Right lobe of liver (tissue), 6 donors: Measurements from ENCODE around the gene GPER1. TPM values are rescaled to one million over a fixed set of nuclear protein-coding genes. Genes with fewer than 3 reads are reported as not detected.

Experiments
- ATAC-seq, 4 donors: fragments of 200-7000 bp; cut with Tn5 transposase; one replicate each; pipeline ENCODE4 v1.9.1; 2020; ENCODE audit warnings: mild to moderate bottlenecking in 4 of 4, moderate library complexity in 4 of 4
- DNase-seq, 3 donors: peaks; one replicate each; pipeline ENCODE4 v3.0.0-alpha.2; 2020
- H3K27ac ChIP-seq, 3 donors: fragments of 200-600 bp; one replicate each; pipeline ENCODE4 v1.8.0; 2022
- H3K27me3 ChIP-seq, 2 donors: fragments of 200-600 bp; one replicate each; pipeline ENCODE4 v1.8.0; 2022
- H3K36me3 ChIP-seq, 4 donors: fragments of 200-600 bp; sonication (generic) in 1 of 4; one replicate each; pipeline versions ENCODE4 v1.5.1 to v1.8.0; 2017 to 2022; ENCODE audit warnings: control low read depth in 1 of 4
- H3K4me1 ChIP-seq, 4 donors: fragments of 200-600 bp; sonication (generic) in 1 of 4; one replicate each; pipeline versions ENCODE4 v1.5.1 to v1.8.0; 2017 to 2022; ENCODE audit warnings: control low read depth in 1 of 4
- H3K4me3 ChIP-seq, 3 donors: fragments of 200-600 bp; one replicate each; pipeline ENCODE4 v1.8.0; 2022
- H3K9me3 ChIP-seq, 4 donors: fragments of 200-600 bp; sonication (generic) in 1 of 4; one replicate each; pipeline versions ENCODE4 v1.5.1 to v1.8.0; 2017 to 2022; ENCODE audit warnings: control low read depth in 1 of 4
- CTCF ChIP-seq, 4 donors: fragments of 200-600 bp in 3 of 4; fragments of 450-650 bp in 1 of 4; IDR thresholded peaks; one replicate each; pipeline versions ENCODE4 v1.5.1 to v1.8.0; 2016 to 2022; ENCODE audit warnings: antibody characterized with exemption in 4 of 4, mild to moderate bottlenecking in 2 of 4
- POLR2A ChIP-seq: fragments of 450-650 bp; IDR thresholded peaks from one replicate; pipeline ENCODE4 v1.6.1; 2017; ENCODE audit warnings: antibody characterized with exemption, mild to moderate bottlenecking
- WGBS: methylation state at CpG from one replicate; pipeline ENCODE4 v1.1.6; 2018; ENCODE audit warnings: low coverage, low lambda C conversion rate; ENCODE audit not compliant: insufficient coverage; ENCODE audit errors: missing lambda C conversion rate; 5-methylcytosine and 5-hydroxymethylcytosine counted together
- intact Hi-C, 2 donors: fragments of 100-400 bp; cut with DNase I; formaldehyde crosslinking; loops; one replicate each; pipeline versions ENCODE4 v1.11.2 to v1.14.1; 2022
- total RNA-seq, 6 experiments: library from RNA; depleted of rRNA in 2 of 6; stranded (reverse); fragments of >200 nt in 2 of 6; fragmentation: NEBNext Ultra II Directional in 3 of 6; extraction: Animal tissue kit (Norgen Biotek cat#: 25700) in 3 of 6; gene quantifications; one replicate each; pipeline versions ENCODE4 v1.1.0 to v1.2.4, GENCODE V29; 2016 to 2023
- donor health status: DM: no; HTN: yes; CAD: no.
- donor health status: DM: no; HTN: no; CAD: no.
- donor health status: DM: no; HTN: no; CAD: no.
- donor health status: DM: no; HTN: yes; CAD: no.
- donor health status: DM: no; HTN: yes; CAD: no.

GPER1 gene
- total RNA-seq, 6 experiments from 2014 or later: 7.0 to 26.4 (median 11.9) TPM

- Histone ChIP-seq H3K4me3 (peak overlapping the region; percentile 30 to 57 (median 54)), H3K27me3 (no peaks in the 10 kb centered on the region), H3K4me1 (peaks cover 0 to 20% (median 9%) of the 10 kb centered on the region in 4 donors), H3K27ac (no peak overlapping the region), H3K9me3 (no peaks in the 10 kb centered on the region), H3K36me3 (peaks cover 0 to 3% (median 0%) of the 10 kb centered on the region in 4 donors)
- DNase-seq: peak; percentile 81 to 84 (median 82)
- ATAC-seq: peak; percentile 67 to 75 (median 72)
- TF ChIP-seq POLR2A: no peak
- TF ChIP-seq CTCF (IDR thresholded peaks at IDR 0.05): peak; percentile 89 to 99 (median 98)
- 3% methylated on average over 24 of the region's 45 CpGs for whole genome bisulfite sequencing
- intact Hi-C loops: loop anchor here in 1 of 2 donors (5.0 kb wide), 1 partner anchor 35 kb away; no protein-coding TSS in a partner anchor
These were observed 1.1 kb upstream of the GPER1 start for GRCh38 chr7:1086588-1087464.

DNA sequence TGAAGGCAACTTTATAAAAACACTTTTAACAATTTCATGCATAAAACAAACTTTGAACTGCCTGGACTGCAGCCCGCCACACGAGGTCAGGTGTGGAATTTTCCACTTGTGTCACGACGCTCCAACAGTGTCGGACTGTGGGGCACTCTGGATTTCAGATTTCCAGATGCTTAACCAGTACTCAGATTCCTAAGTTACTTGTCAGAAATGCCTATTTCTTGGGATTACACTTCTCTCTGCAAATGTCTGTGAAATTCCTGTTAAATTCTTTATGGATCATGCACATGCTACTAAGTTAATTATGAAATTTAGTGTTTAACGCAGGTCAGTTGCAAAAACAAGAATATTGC is 473 bp upstream of the GPER1 start:
- intact Hi-C loops: loop anchor here in 1 of 2 donors (5.0 kb wide), 1 partner anchor 35 kb away; no protein-coding TSS in a partner anchor
- DNase-seq (no peak), ATAC-seq (peak; percentile 10 to 49 (median 28))
- H3K36me3 ChIP-seq: peaks cover 0 to 7% (median 0%) of the 10 kb centered on the region in 4 donors
- 5% methylated on average over 6 of the region's 6 CpGs for WGBS
- H3K4me1 ChIP-seq: peaks cover 0 to 23% (median 10%) of the 10 kb centered on the region in 4 donors
- H3K9me3 ChIP-seq: no peaks in the 10 kb centered on the region
- peak overlapping the region; percentile 30 to 57 (median 54) for H3K4me3 ChIP-seq
- no peak for TF ChIP-seq CTCF (IDR thresholded peaks at IDR 0.05)
- TF ChIP-seq POLR2A: no peak
- no peaks in the 10 kb centered on the region for H3K27me3 ChIP-seq
- peak overlapping the region in 2 of 3 donors; percentile 44 to 56 for H3K27ac ChIP-seq

- Histone ChIP-seq H3K4me1 (peaks cover 0 to 39% (median 17%) of the 10 kb centered on the region in 4 donors), H3K4me3 (no peak overlapping the region), H3K27ac (no peak overlapping the region), H3K27me3 (no peaks in the 10 kb centered on the region), H3K36me3 (peaks cover 0 to 7% (median 0%) of the 10 kb centered on the region in 4 donors), H3K9me3 (no peaks in the 10 kb centered on the region)
- DNase-seq (no peak), ATAC-seq (no peak)
- WGBS: 79% methylated on average over 6 of the region's 21 CpGs
- TF ChIP-seq POLR2A (no peak), CTCF (IDR thresholded peaks at IDR 0.05) (no peak)
- intact Hi-C loops: no loop called here
These were observed 2.3 kb downstream of the GPER1 start for GRCh38 chr7:1090236-1090635.

DNA sequence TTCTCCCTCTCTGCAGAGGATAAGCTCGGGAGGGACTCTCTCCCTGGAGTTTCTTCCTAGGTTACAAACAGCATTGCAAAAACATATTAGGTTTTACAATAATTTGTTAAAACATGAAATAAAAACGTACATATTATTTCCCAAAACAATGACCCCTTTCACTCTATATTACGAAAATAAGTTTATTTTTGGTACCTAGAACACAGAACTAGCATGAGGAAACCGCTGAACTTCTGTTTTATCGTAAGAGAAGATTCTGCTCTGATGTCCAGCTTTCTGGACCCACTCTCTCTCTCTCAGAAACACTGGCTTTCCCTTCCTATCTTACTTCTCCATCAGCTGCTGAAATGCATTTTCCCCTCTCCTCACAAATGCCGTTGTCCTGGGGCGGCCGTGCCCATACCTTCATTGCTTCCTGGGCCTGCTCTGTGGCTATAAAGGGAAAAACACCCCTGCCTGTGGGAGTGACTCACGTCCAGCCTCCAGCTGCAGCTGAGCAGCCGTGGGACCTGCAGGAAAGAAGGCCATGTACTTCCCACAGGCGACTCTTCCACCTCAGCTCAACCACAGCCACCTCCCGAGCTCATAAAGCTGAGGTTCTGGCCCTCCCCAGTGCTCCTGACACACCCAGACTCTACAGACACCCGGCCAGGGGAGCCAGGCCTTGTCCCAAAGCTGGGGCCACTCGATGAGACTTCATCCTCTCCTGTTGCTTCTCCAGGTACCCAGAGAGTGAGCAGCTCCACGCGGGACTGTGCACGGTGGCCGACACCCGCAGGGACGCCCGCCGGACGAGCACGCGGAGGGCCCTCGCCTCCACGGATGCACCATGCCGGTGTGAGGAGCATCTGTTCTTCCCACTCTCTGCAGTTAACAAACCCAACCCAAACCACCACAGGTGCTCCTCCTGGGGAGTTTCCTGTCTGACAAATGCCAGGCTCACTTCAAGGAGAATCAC is 3.1 kb downstream of the GPER1 start:
- H3K27me3 ChIP-seq: no peaks in the 10 kb centered on the region
- DNase-seq: peak in 1 of 3 donors; percentile 48
- peaks cover 0 to 45% (median 20%) of the 10 kb centered on the region in 4 donors for H3K4me1 ChIP-seq
- H3K9me3 ChIP-seq: no peaks in the 10 kb centered on the region
- peaks cover 0 to 7% (median 0%) of the 10 kb centered on the region in 4 donors for H3K36me3 ChIP-seq
- intact Hi-C loops: no loop called here
- H3K27ac ChIP-seq: no peak overlapping the region
- no peak for ATAC-seq
- 77% methylated on average over 9 of the region's 28 CpGs for WGBS
- no peak overlapping the region for H3K4me3 ChIP-seq
- TF ChIP-seq POLR2A (no peak), CTCF (IDR thresholded peaks at IDR 0.05) (no peak)
